Upper lobe of right lung (tissue), 1 donor: ENCODE data around the gene CXCR6. TPM values are rescaled to one million over a fixed set of nuclear protein-coding genes. Genes with fewer than 3 reads are reported as not detected.

Source experiments
- ATAC-seq: fragments of 200-7000 bp; cut with Tn5 transposase; one replicate; pipeline ENCODE4 v1.9.1; 2020; ENCODE audit warnings: mild to moderate bottlenecking, moderate library complexity
- DNase-seq: peaks from one replicate; pipeline ENCODE4 v3.0.0-alpha.2; 2020
- H3K27ac ChIP-seq: fragments of 200-600 bp; one replicate; pipeline ENCODE4 v1.8.0; 2022
- H3K27me3 ChIP-seq: fragments of 200-600 bp; one replicate; pipeline ENCODE4 v1.8.0; 2022; ENCODE audit warnings: mild to moderate bottlenecking
- H3K36me3 ChIP-seq: fragments of 200-600 bp; one replicate; pipeline ENCODE4 v1.8.0; 2022
- H3K4me1 ChIP-seq: fragments of 200-600 bp; one replicate; pipeline ENCODE4 v1.8.0; 2022
- H3K4me3 ChIP-seq: fragments of 200-600 bp; one replicate; pipeline ENCODE4 v1.8.0; 2022; ENCODE audit warnings: mild to moderate bottlenecking
- H3K9me3 ChIP-seq: fragments of 200-600 bp; one replicate; pipeline ENCODE4 v1.8.0; 2022
- intact Hi-C: fragments of 100-400 bp; cut with DNase I; formaldehyde crosslinking; loops from one replicate; pipeline ENCODE4 v1.11.0; 2022
- total RNA-seq: library from RNA; stranded (reverse); fragmentation: NEBNext Ultra II Directional; extraction: Animal tissue kit (Norgen Biotek cat#: 25700); gene quantifications from one replicate; pipeline ENCODE4 v1.2.1, GENCODE V29; 2021
- TF ChIP-seq, protein P1 (sequence below): fragments of 200-600 bp; IDR thresholded peaks from one replicate; pipeline ENCODE4 v1.8.0; 2022; ENCODE audit warnings: antibody characterized with exemption
- donor health status: DM: no; HTN: yes; CAD: no; lungs with severe emphysema.

The CXCR6 gene
- total RNA-seq, 1 donor from 2014 or later: 4.7 TPM

DNA sequence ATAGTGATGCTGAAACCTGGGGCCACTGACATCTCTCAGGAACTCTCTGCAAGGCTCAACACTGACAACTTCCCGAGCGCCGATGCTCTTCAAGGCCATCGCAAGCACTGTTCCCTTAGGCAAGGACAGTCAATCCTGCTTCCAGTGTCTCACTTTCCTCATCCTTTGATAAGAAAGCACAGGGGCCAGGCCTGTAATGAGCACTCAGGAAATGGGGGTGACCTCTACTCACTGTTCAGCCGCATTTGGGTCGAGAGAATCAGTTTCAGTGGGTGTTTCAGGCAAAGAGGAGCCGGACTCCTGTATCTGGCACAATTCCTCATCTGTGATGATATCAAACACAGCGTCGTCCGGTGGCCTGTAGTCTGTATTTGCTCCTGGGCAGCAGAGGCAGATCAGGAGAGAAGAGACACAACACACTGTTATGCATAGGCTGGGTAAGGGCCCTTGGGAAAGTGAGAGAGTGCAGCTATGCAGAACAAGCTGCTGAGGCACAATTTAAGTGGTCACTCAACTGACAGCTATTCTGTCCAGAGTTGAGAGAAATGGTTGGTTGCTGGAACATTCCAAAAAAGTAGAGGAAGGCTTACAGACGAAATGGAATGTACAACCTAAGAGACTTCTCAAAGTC is 11.9 kb downstream of the CXCR6 start:
- ATAC-seq (peak; percentile 71), DNase-seq (no peak)
- intact Hi-C loops: no loop called here
- H3K27me3 ChIP-seq: no peaks in the 10 kb centered on the region
- no peaks in the 10 kb centered on the region for H3K9me3 ChIP-seq
- H3K36me3 ChIP-seq: peaks cover 100% of the 10 kb centered on the region
- peaks cover 6% of the 10 kb centered on the region for H3K4me1 ChIP-seq
- no peak overlapping the region for H3K4me3 ChIP-seq
- TF ChIP-seq, protein P1, sequence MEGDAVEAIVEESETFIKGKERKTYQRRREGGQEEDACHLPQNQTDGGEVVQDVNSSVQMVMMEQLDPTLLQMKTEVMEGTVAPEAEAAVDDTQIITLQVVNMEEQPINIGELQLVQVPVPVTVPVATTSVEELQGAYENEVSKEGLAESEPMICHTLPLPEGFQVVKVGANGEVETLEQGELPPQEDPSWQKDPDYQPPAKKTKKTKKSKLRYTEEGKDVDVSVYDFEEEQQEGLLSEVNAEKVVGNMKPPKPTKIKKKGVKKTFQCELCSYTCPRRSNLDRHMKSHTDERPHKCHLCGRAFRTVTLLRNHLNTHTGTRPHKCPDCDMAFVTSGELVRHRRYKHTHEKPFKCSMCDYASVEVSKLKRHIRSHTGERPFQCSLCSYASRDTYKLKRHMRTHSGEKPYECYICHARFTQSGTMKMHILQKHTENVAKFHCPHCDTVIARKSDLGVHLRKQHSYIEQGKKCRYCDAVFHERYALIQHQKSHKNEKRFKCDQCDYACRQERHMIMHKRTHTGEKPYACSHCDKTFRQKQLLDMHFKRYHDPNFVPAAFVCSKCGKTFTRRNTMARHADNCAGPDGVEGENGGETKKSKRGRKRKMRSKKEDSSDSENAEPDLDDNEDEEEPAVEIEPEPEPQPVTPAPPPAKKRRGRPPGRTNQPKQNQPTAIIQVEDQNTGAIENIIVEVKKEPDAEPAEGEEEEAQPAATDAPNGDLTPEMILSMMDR: no peak
- H3K27ac ChIP-seq: no peak overlapping the region

GRCh38 chr3:45955706-45956105 is 12.4 kb downstream of the CXCR6 start:
- no peak overlapping the region for H3K4me3 ChIP-seq
- DNase-seq (no peak), ATAC-seq (no peak)
- no peak overlapping the region for H3K27ac ChIP-seq
- peaks cover 100% of the 10 kb centered on the region for H3K36me3 ChIP-seq
- peaks cover 6% of the 10 kb centered on the region for H3K4me1 ChIP-seq
- intact Hi-C loops: no loop called here
- no peaks in the 10 kb centered on the region for H3K27me3 ChIP-seq
- H3K9me3 ChIP-seq: no peaks in the 10 kb centered on the region
- TF ChIP-seq, protein P1: no peak

- TF ChIP-seq, protein P1: no peak
- no peak overlapping the region for H3K27ac ChIP-seq
- H3K27me3 ChIP-seq: no peaks in the 10 kb centered on the region
- no peaks in the 10 kb centered on the region for H3K9me3 ChIP-seq
- no peak overlapping the region for H3K4me3 ChIP-seq
- intact Hi-C loops: no loop called here
- ATAC-seq: no peak
- no peak for DNase-seq
- peaks cover 6% of the 10 kb centered on the region for H3K4me1 ChIP-seq
- H3K36me3 ChIP-seq: peaks cover 100% of the 10 kb centered on the region
These were observed 14.3 kb downstream of the CXCR6 start for GRCh38 chr3:45957586-45957985.

DNA sequence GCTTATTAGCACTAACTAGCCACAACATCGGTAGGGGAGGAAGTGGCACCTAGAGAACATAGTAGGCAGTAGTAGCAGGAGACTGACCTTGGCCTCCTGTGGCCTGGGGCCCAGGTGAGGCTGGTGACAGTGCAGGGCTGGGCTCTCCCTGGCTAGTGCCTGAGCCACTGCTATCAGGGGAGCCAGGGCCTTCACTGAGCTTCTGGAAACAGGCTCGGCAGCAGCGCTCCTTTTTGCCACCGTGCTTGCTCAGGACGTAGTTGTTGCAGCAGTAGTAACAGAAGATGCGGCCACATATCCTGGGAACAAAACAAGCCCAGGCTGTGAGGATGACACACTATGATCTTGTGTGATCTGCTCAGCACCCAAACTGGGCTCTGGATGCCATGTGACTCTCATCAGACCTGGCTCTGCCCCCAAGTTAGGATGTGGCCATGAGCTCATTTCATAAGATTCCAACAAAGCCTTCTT is 15.1 kb downstream of the CXCR6 start:
- H3K27me3 ChIP-seq: no peaks in the 10 kb centered on the region
- H3K9me3 ChIP-seq: no peaks in the 10 kb centered on the region
- DNase-seq: no peak
- H3K27ac ChIP-seq: peak overlapping the region; percentile 30
- peaks cover 100% of the 10 kb centered on the region for H3K36me3 ChIP-seq
- peaks cover 6% of the 10 kb centered on the region for H3K4me1 ChIP-seq
- TF ChIP-seq, protein P1: no peak
- H3K4me3 ChIP-seq: no peak overlapping the region
- intact Hi-C loops: no loop called here
- no peak for ATAC-seq

GRCh38 chr3:45959201-45959600 is 15.9 kb downstream of the CXCR6 start:
- Histone ChIP-seq H3K9me3 (no peaks in the 10 kb centered on the region), H3K27ac (no peak overlapping the region), H3K36me3 (peaks cover 100% of the 10 kb centered on the region), H3K4me3 (no peak overlapping the region), H3K4me1 (peaks cover 6% of the 10 kb centered on the region), H3K27me3 (no peaks in the 10 kb centered on the region)
- no peak for ATAC-seq
- TF ChIP-seq, protein P1: no peak
- intact Hi-C loops: no loop called here
- DNase-seq: no peak
